SK-N-SH treated with all-trans-retinoic acid at 6 μM for 48 hours (cell line): ENCODE measurements around the gene CAPN1.
"Not testable (repeated sequence)": the region's sequence is repeated elsewhere in the genome, so short reads cannot be mapped to it uniquely, and the experiment has no call there.

ENCODE experiments used
- CSDC2 ChIP-seq: fragments of 250-450 bp; sonication (Bioruptor Pico); IDR thresholded peaks from 2 replicates; pipeline ENCODE4 v1.5.0; 2020; ENCODE audit warnings: mild to moderate bottlenecking, moderate library complexity
- SNAI2 ChIP-seq: fragments of 250-450 bp; sonication (Bioruptor Pico); IDR thresholded peaks from 2 replicates; pipeline ENCODE4 v1.5.0; 2020; ENCODE audit warnings: mild to moderate bottlenecking, moderate library complexity
- ZFP3 ChIP-seq: fragments of 250-450 bp; sonication (Bioruptor Pico); IDR thresholded peaks from 2 replicates; pipeline ENCODE4 v1.5.0; 2020; ENCODE audit warnings: mild to moderate bottlenecking, moderate library complexity
- ZNF565 ChIP-seq: fragments of 450-650 bp; formaldehyde crosslinking; conservative IDR thresholded peaks from 2 replicates; pipeline ENCODE4 v1.5.0; 2020; ENCODE audit warnings: low read depth, mild to moderate bottlenecking, moderate library complexity
- ZNF8 ChIP-seq: fragments of 450-650 bp; formaldehyde crosslinking; IDR thresholded peaks from 2 replicates; pipeline ENCODE4 v1.5.0; 2020; ENCODE audit warnings: mild to moderate bottlenecking, moderate library complexity
- TF ChIP-seq, protein P1 (sequence below): fragments of 250-450 bp; sonication (Bioruptor Pico); IDR thresholded peaks from 2 replicates; pipeline ENCODE4 v1.5.0; 2020; ENCODE audit warnings: mild to moderate bottlenecking, moderate library complexity
- TF ChIP-seq, protein P2 (sequence below): fragments of 250-450 bp; sonication (Bioruptor Pico); IDR thresholded peaks from 2 replicates; pipeline ENCODE4 v1.8.0; 2021; ENCODE audit warnings: low read depth, mild to moderate bottlenecking, moderate library complexity, borderline replicate concordance

DNA sequence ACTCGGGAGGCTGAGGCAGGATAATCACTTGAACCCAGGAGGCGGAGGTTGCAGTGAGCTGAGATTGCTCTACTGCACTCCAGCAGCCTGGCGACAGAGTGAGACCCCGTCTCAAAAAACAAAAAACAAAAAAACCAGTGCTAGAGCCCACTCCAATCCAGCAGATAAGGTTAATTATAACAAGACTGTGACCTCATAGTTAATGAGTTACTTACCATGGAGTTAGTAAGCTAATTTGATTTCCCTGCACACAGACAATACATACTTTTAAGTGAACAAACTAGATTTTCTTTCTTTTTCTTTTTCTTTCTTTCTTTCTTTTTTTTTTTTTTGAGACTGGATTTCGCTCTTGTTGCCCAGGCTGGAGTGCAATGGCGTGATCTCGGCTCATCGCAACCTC is 63.3 kb downstream of the CAPN1 start:
- TF ChIP-seq SNAI2 (CRISPR knock-in tag); ZNF565; CSDC2 (CRISPR knock-in tag); ZFP3; ZNF8 (CRISPR knock-in tag): not testable (repeated sequence)
- TF ChIP-seq, protein P1, sequence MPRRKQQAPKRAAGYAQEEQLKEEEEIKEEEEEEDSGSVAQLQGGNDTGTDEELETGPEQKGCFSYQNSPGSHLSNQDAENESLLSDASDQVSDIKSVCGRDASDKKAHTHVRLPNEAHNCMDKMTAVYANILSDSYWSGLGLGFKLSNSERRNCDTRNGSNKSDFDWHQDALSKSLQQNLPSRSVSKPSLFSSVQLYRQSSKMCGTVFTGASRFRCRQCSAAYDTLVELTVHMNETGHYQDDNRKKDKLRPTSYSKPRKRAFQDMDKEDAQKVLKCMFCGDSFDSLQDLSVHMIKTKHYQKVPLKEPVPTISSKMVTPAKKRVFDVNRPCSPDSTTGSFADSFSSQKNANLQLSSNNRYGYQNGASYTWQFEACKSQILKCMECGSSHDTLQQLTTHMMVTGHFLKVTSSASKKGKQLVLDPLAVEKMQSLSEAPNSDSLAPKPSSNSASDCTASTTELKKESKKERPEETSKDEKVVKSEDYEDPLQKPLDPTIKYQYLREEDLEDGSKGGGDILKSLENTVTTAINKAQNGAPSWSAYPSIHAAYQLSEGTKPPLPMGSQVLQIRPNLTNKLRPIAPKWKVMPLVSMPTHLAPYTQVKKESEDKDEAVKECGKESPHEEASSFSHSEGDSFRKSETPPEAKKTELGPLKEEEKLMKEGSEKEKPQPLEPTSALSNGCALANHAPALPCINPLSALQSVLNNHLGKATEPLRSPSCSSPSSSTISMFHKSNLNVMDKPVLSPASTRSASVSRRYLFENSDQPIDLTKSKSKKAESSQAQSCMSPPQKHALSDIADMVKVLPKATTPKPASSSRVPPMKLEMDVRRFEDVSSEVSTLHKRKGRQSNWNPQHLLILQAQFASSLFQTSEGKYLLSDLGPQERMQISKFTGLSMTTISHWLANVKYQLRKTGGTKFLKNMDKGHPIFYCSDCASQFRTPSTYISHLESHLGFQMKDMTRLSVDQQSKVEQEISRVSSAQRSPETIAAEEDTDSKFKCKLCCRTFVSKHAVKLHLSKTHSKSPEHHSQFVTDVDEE (CRISPR knock-in tag), result not testable (repeated sequence)
- TF ChIP-seq, protein P2, sequence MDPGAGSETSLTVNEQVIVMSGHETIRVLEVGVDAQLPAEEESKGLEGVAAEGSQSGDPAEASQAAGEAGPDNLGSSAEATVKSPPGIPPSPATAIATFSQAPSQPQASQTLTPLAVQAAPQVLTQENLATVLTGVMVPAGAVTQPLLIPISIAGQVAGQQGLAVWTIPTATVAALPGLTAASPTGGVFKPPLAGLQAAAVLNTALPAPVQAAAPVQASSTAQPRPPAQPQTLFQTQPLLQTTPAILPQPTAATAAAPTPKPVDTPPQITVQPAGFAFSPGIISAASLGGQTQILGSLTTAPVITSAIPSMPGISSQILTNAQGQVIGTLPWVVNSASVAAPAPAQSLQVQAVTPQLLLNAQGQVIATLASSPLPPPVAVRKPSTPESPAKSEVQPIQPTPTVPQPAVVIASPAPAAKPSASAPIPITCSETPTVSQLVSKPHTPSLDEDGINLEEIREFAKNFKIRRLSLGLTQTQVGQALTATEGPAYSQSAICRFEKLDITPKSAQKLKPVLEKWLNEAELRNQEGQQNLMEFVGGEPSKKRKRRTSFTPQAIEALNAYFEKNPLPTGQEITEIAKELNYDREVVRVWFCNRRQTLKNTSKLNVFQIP (CRISPR knock-in tag), result not testable (repeated sequence)
